Neural cell (in vitro differentiated cells): Measurements from ENCODE around the gene STK32A.

Source experiments
- CTCF ChIP-seq: fragments of 450-650 bp; IDR thresholded peaks from 2 replicates; pipeline ENCODE4 v1.5.1; 2014; ENCODE audit warnings: antibody characterized with exemption, mild to moderate bottlenecking, moderate library complexity; ENCODE audit not compliant: poor library complexity, severe bottlenecking
- EP300 ChIP-seq: fragments of 450-650 bp; conservative IDR thresholded peaks from 2 replicates; pipeline ENCODE4 v1.6.1; 2014; ENCODE audit warnings: antibody characterized with exemption, mild to moderate bottlenecking, moderate library complexity; ENCODE audit not compliant: poor library complexity, severe bottlenecking
- EZH2 ChIP-seq: fragments of 200-600, 300-800 bp; shearing (Covaris generic), sonication (generic); IDR thresholded peaks from 2 replicates; pipeline ENCODE4 v1.6.1; 2014; ENCODE audit warnings: antibody characterized with exemption, low read length, borderline replicate concordance, mild to moderate bottlenecking; ENCODE audit not compliant: insufficient read depth, poor library complexity, severe bottlenecking
- POLR2AphosphoS5 ChIP-seq: IDR thresholded peaks from 2 replicates; pipeline ENCODE4 v1.6.1; 2012
- SMC3 ChIP-seq: fragments of 450-650 bp; conservative IDR thresholded peaks from 2 replicates; pipeline ENCODE4 v1.6.1; 2014; ENCODE audit warnings: antibody characterized with exemption, mild to moderate bottlenecking, moderate library complexity; ENCODE audit not compliant: poor library complexity

DNA sequence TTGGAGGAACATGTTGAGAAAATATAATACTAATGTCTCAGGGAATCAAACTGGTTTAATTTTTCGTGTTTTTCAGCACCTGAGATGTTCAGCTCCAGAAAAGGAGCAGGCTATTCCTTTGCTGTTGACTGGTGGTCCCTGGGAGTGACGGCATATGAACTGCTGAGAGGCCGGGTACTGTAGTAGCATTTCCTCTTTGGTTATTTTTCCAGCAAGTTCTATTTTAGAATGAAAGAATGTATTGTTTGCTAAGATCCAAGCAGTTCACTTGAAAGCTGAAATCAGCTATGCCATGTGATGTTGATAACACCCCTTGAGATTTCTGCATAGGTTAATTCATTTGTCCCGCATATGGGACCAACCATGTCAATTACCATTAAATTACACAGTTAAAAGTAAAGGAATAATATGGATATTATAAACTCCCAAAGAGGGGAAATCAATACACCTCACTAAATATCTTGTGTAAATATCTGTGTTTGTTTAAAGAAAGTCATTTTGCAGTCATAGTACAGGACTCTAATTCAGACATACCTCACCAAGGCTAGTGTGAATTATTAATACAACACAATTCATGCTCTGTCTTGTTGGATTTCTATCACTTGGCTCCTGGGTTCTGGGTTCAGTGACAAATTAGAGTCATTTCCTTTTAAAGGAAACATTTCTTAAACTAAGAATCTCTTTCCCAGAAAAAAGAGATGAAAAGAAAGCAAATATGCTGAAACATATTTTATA lies 126.8 kb downstream of the STK32A start:
- no peak for TF ChIP-seq CTCF
- TF ChIP-seq SMC3: no peak
- no peak for TF ChIP-seq EP300
- TF ChIP-seq EZH2: no peak
- no peak for TF ChIP-seq POLR2AphosphoS5
